Stimulated activated CD8-positive, alpha-beta memory T cell treated with anti-CD3 and anti-CD28 coated beads, Interleukin-12 subunit alpha, Interleukin-12 subunit beta, amount 100 ng/mL, for 1 hour (primary cell): ENCODE measurements around the gene NUP210.

Experiments
- DNase-seq: peaks from one replicate; pipeline ENCODE4 v3.0.0-alpha.2; 2020; ENCODE audit warnings: low read depth

The NUP210 gene

GRCh38 chr3:13274551-13275332 lies 145.4 kb downstream of the NUP210 start:
- no peak for DNase-seq

- DNase-seq: no peak
These were observed 146.0 kb downstream of the NUP210 start for GRCh38 chr3:13274125-13274524.

GRCh38 chr3:13273604-13274105 lies 146.5 kb downstream of the NUP210 start:
- no peak for DNase-seq

- DNase-seq: no peak
These were observed 147.1 kb downstream of the NUP210 start for GRCh38 chr3:13272831-13273603.

- DNase-seq: no peak
These were observed 150.3 kb downstream of the NUP210 start for GRCh38 chr3:13269711-13270378.

GRCh38 chr3:13268961-13269441 lies 151.1 kb downstream of the NUP210 start:
- DNase-seq: no peak

GRCh38 chr3:13268120-13268519 lies 152.0 kb downstream of the NUP210 start:
- DNase-seq: no peak

- DNase-seq: no peak
These were observed 153.3 kb downstream of the NUP210 start for GRCh38 chr3:13266651-13267362.
